Colonic mucosa (tissue), 4 donors: ENCODE results near the gene NEGR1. TPM values are rescaled to one million over a fixed set of nuclear protein-coding genes. Genes with fewer than 3 reads are reported as not detected.
"Not testable (repeated sequence)": the region's sequence is repeated elsewhere in the genome, so short reads cannot be mapped to it uniquely, and the experiment has no call there.

ENCODE experiments used
- DNase-seq: peaks from one replicate; pipeline ENCODE4 v3.0.0-alpha.2; 2020
- H3K27ac ChIP-seq: fragments of 200-600 bp; one replicate; pipeline ENCODE4 v1.8.0; 2021
- H3K27me3 ChIP-seq: fragments of 200-600 bp; one replicate; pipeline ENCODE4 v1.8.0; 2021
- H3K36me3 ChIP-seq: fragments of 200-600 bp; one replicate; pipeline ENCODE4 v1.8.0; 2021
- H3K4me1 ChIP-seq: fragments of 200-600 bp; one replicate; pipeline ENCODE4 v1.8.0; 2021; ENCODE audit warnings: mild to moderate bottlenecking
- H3K4me3 ChIP-seq: fragments of 200-600 bp; one replicate; pipeline ENCODE4 v1.8.0; 2021
- H3K9ac ChIP-seq, 2 donors: one replicate each; pipeline ENCODE4 v1.7.0; 2013; ENCODE audit warnings: control low read depth in 2 of 2, low read depth in 2 of 2, low read length in 2 of 2
- H3K9me3 ChIP-seq: fragments of 200-600 bp; one replicate; pipeline ENCODE4 v1.8.0; 2021
- intact Hi-C: fragments of 100-400 bp; cut with DNase I; formaldehyde crosslinking; loops from one replicate; pipeline ENCODE4 v1.14.1; 2022
- total RNA-seq, 2 donors: library from RNA; stranded (reverse); fragmentation: NEBNext Ultra II Directional in 1 of 2; extraction: Animal tissue kit (Norgen Biotek cat#: 25700) in 1 of 2; gene quantifications; one replicate each; pipeline ENCODE4 v1.2.1, GENCODE V29; 2021
- TF ChIP-seq, protein P1 (sequence below): fragments of 200-600 bp; IDR thresholded peaks from one replicate; pipeline ENCODE4 v1.8.0; 2022; ENCODE audit warnings: antibody characterized with exemption, mild to moderate bottlenecking
- donor health status: healthy.
- donor health status: DM: no; HTN: no; CAD: no.
- donor health status: DM: no; HTN: no; CAD: no.

NEGR1 gene
- total RNA-seq, 2 donors from 2014 or later: 4.0 to 9.2 TPM

DNA sequence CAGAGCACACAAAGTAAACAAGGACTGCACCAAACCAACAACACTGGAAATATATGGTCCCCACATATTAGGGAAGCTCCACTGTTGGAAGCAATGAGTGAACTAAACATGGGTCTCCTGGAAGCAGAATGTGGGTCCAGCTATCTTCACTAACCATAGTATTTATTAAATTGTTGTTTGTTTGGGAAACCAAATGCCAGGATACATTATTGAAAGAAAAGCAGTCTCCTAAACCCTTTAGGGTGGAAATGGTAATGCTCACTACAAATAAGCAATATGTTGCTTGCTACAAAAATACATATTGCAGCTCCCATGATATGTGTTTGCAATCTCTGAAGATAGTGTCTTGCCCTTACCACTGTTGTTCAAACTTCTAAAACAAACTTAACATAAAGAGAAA, 2.2 kb downstream of the NEGR1 start:
- TF ChIP-seq, protein P1, sequence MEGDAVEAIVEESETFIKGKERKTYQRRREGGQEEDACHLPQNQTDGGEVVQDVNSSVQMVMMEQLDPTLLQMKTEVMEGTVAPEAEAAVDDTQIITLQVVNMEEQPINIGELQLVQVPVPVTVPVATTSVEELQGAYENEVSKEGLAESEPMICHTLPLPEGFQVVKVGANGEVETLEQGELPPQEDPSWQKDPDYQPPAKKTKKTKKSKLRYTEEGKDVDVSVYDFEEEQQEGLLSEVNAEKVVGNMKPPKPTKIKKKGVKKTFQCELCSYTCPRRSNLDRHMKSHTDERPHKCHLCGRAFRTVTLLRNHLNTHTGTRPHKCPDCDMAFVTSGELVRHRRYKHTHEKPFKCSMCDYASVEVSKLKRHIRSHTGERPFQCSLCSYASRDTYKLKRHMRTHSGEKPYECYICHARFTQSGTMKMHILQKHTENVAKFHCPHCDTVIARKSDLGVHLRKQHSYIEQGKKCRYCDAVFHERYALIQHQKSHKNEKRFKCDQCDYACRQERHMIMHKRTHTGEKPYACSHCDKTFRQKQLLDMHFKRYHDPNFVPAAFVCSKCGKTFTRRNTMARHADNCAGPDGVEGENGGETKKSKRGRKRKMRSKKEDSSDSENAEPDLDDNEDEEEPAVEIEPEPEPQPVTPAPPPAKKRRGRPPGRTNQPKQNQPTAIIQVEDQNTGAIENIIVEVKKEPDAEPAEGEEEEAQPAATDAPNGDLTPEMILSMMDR: no peak
- Histone ChIP-seq H3K27ac (no peak overlapping the region), H3K9ac (no peak overlapping the region), H3K36me3 (no peaks in the 10 kb centered on the region), H3K9me3 (no peaks in the 10 kb centered on the region), H3K27me3 (peaks cover 7% of the 10 kb centered on the region), H3K4me3 (no peak overlapping the region), H3K4me1 (no peaks in the 10 kb centered on the region)
- intact Hi-C loops: no loop called here
- DNase-seq: no peak

DNA sequence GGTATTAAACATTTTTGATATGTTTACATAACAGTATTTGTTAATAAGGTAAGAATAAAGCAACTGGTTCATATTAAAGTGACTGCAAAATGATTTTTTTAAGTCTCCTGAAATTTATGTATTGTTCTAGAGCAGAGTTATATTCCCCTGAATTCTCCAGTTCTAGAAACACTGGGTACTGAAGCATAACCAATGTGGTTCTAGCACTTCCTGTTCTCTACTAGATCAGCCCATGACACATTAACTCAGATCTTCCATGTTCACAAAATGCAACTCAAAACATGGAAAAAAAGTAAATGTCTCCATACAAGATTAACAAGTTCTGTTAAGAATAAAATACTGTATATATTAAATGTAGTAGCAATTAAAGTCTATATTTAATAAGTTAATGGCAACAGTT, 3.9 kb downstream of the NEGR1 start:
- Histone ChIP-seq H3K9me3 (no peaks in the 10 kb centered on the region), H3K27me3 (no peaks in the 10 kb centered on the region), H3K9ac (no peak overlapping the region), H3K27ac (no peak overlapping the region), H3K4me3 (no peak overlapping the region), H3K36me3 (no peaks in the 10 kb centered on the region), H3K4me1 (no peaks in the 10 kb centered on the region)
- TF ChIP-seq, protein P1: no peak
- intact Hi-C loops: no loop called here
- no peak for DNase-seq

DNA sequence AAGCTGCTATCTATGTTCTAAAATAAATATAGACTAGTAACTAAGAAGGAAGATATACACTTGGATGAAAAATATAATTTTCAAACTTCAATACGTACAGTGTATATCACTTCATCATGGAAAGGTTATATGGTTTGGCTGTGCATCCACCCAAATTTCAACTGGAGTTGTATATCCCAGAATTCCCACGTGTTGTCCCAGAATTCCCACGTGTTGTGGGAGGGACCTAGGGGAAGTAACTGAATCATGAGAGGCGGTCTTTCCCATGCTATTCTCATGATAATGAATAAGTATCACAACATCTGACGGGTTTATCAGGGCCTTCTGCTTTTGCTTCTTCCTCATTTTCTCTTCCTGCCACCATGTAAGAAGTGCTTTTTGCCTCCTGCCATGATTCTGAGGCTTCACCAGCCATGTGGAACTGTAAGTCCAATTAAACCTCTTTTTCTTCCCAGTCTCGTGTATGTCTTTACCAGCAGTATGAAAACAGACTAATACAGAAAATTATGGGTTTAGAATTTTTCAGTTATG, 10.7 kb downstream of the NEGR1 start:
- Histone ChIP-seq H3K27me3 (no peaks in the 10 kb centered on the region), H3K4me1 (no peaks in the 10 kb centered on the region), H3K9ac (no peak overlapping the region), H3K36me3 (no peaks in the 10 kb centered on the region), H3K4me3 (no peak overlapping the region), H3K27ac (no peak overlapping the region), H3K9me3 (no peaks in the 10 kb centered on the region)
- DNase-seq: no peak
- intact Hi-C loops: no loop called here
- TF ChIP-seq, protein P1: no peak

DNA sequence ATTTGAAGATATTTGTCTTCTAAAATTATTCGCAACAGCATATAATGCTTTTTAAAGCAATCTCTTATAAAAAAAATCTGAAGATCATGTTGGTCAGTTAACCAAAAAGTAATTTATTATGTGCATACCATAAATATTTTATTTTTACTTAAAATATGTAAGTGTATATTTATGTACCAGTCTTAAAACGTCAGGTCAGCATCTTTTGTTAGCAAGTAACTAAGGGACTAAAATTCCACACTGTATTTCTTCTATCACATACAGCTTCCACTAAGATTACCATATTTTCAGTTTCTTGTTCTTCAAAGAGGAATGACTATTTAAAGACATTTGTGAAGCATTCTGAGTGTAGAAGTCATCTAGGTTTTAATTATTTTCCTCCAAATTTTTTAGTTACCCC, 19.6 kb downstream of the NEGR1 start:
- no peak overlapping the region for H3K4me3 ChIP-seq
- intact Hi-C loops: no loop called here
- H3K36me3 ChIP-seq: no peaks in the 10 kb centered on the region
- H3K4me1 ChIP-seq: no peaks in the 10 kb centered on the region
- H3K27ac ChIP-seq: no peak overlapping the region
- H3K9ac ChIP-seq: no peak overlapping the region
- H3K27me3 ChIP-seq: no peaks in the 10 kb centered on the region
- TF ChIP-seq, protein P1: no peak
- no peaks in the 10 kb centered on the region for H3K9me3 ChIP-seq
- DNase-seq: no peak

DNA sequence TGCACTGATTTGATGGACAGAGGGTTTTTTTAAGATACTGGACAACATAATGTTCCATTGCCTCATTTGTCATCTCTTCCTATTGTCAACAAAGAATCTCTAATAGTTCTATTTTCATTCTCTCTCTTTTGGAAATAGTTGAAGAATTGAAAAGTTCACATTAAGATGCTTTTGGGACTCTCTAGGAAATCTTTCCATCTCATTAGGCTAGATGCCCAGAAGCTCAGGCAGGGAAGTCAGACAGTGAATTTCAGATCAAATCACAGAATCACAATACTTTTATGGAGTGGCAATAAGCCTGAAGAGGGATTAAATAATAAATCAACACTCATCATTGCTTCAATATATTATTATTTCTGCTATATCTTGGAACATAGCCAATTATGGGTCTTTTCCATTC, 29.2 kb downstream of the NEGR1 start:
- H3K36me3 ChIP-seq: no peaks in the 10 kb centered on the region
- TF ChIP-seq, protein P1: no peak
- H3K9me3 ChIP-seq: no peaks in the 10 kb centered on the region
- intact Hi-C loops: no loop called here
- no peaks in the 10 kb centered on the region for H3K27me3 ChIP-seq
- H3K9ac ChIP-seq: no peak overlapping the region
- DNase-seq: no peak
- no peak overlapping the region for H3K4me3 ChIP-seq
- H3K27ac ChIP-seq: no peak overlapping the region
- H3K4me1 ChIP-seq: no peaks in the 10 kb centered on the region

DNA sequence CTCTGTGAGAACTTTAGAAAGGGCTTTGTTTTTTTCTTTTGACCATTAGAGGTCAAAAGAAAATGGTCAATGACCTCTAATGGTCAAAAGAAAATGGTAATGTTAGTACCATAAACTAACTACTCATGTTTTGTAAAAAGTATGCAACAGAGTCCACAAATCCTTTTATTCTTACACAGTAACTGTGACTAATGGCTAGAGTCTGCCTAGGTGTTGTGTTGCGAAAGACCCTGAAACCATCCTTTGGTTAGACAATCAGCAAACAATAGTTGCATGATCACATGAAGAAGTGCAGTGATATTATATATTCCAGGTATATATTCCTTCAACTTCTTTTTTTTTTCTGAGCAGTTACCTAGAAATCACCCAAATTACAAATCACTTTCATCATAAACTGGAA, 40.9 kb downstream of the NEGR1 start:
- no peaks in the 10 kb centered on the region for H3K4me1 ChIP-seq
- no peak overlapping the region for H3K4me3 ChIP-seq
- no peaks in the 10 kb centered on the region for H3K9me3 ChIP-seq
- TF ChIP-seq, protein P1: no peak
- no peak for DNase-seq
- H3K27ac ChIP-seq: no peak overlapping the region
- H3K36me3 ChIP-seq: no peaks in the 10 kb centered on the region
- H3K27me3 ChIP-seq: no peaks in the 10 kb centered on the region
- H3K9ac ChIP-seq: no peak overlapping the region
- intact Hi-C loops: no loop called here

DNA sequence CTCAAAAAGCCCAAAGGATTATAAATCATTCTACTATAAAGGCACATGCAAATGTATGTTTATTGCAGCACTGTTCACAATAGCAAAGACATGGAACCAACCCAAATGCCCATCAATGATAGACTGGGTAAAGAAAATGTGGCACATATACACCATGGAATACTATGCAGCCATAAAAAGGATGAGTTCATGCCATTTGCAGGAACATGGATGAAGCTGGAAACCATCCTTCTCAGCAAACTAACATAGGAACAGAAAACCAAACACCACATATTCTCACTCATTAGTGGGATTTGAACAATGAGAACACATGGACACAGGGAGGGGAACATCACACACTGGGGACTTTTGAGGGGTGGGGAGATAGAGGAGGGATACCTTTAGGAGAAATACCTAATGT, 46.4 kb downstream of the NEGR1 start:
- DNase-seq, H3K27me3 ChIP-seq, H3K4me1 ChIP-seq, intact Hi-C loops, H3K4me3 ChIP-seq, H3K36me3 ChIP-seq, H3K27ac ChIP-seq, H3K9me3 ChIP-seq, H3K9ac ChIP-seq: not testable (repeated sequence)
